ENCODE measurements around the gene BMPR1B. TPM values are rescaled to one million over a fixed set of nuclear protein-coding genes. Genes with fewer than 3 reads are reported as not detected.

The BMPR1B gene
- total RNA-seq, 2 experiments from 2014 or later, result not detected

GRCh38 chr4:94801016-94801415 is 43.3 kb downstream of the BMPR1B start:
- no peak for DNase-seq
- no peaks in the 10 kb centered on the region for H3K36me3 Mint-ChIP-seq (ENCODE audit: low read depth)
- intact Hi-C loops (cut with micrococcal nuclease), result no loop called here
- TF ChIP-seq CTCF (IDR thresholded peaks at IDR 0.05), result no peak
- no peak overlapping the region for H3K4me3 Mint-ChIP-seq
- CTCF ChIA-PET, result no interaction called here
- POLR2A ChIA-PET, result no interaction called here
- H3K4me1 Mint-ChIP-seq (ENCODE audit: low read depth), result no peaks in the 10 kb centered on the region
- no peaks in the 10 kb centered on the region for H3K27me3 Mint-ChIP-seq
- no peaks in the 10 kb centered on the region for H3K9me3 Mint-ChIP-seq
- no peak overlapping the region for H3K27ac Mint-ChIP-seq
- no peak for ATAC-seq

- Mint-ChIP-seq H3K9me3 (no peaks in the 10 kb centered on the region), H3K4me3 (no peak overlapping the region), H3K27ac (no peak overlapping the region), H3K36me3 (ENCODE audit: low read depth) (no peaks in the 10 kb centered on the region), H3K27me3 (no peaks in the 10 kb centered on the region), H3K4me1 (ENCODE audit: low read depth) (no peaks in the 10 kb centered on the region)
- no peak for TF ChIP-seq CTCF (IDR thresholded peaks at IDR 0.05)
- ChIA-PET CTCF (no interaction called here), POLR2A (no interaction called here)
- intact Hi-C loops (cut with micrococcal nuclease), result no loop called here
- no peak for DNase-seq
- ATAC-seq, result no peak
These were observed 44.3 kb downstream of the BMPR1B start for GRCh38 chr4:94802091-94802490.

GRCh38 chr4:94803181-94803580 is 45.4 kb downstream of the BMPR1B start:
- no peak for ATAC-seq
- Mint-ChIP-seq H3K9me3 (no peaks in the 10 kb centered on the region), H3K4me3 (no peak overlapping the region), H3K36me3 (ENCODE audit: low read depth) (no peaks in the 10 kb centered on the region), H3K27ac (no peak overlapping the region), H3K27me3 (no peaks in the 10 kb centered on the region), H3K4me1 (ENCODE audit: low read depth) (no peaks in the 10 kb centered on the region)
- CTCF ChIA-PET, result interaction anchor here (0.6 kb wide), 1 partner anchor 229 kb away, joined by 3 read pairs; no protein-coding TSS in a partner anchor
- no peak for DNase-seq
- no peak for TF ChIP-seq CTCF (IDR thresholded peaks at IDR 0.05)
- intact Hi-C loops (cut with micrococcal nuclease), result no loop called here
- POLR2A ChIA-PET, result no interaction called here

- Mint-ChIP-seq H3K9me3 (no peaks in the 10 kb centered on the region), H3K4me1 (ENCODE audit: low read depth) (no peaks in the 10 kb centered on the region), H3K4me3 (no peak overlapping the region), H3K36me3 (ENCODE audit: low read depth) (no peaks in the 10 kb centered on the region), H3K27me3 (no peaks in the 10 kb centered on the region), H3K27ac (no peak overlapping the region)
- intact Hi-C loops (cut with micrococcal nuclease), result no loop called here
- no peak for DNase-seq
- no peak for TF ChIP-seq CTCF (IDR thresholded peaks at IDR 0.05)
- no peak for ATAC-seq
- ChIA-PET CTCF (no interaction called here), POLR2A (no interaction called here)
These were observed 46.9 kb downstream of the BMPR1B start for GRCh38 chr4:94804650-94805049.

- Mint-ChIP-seq H3K4me1 (ENCODE audit: low read depth) (no peaks in the 10 kb centered on the region), H3K9me3 (no peaks in the 10 kb centered on the region), H3K36me3 (ENCODE audit: low read depth) (no peaks in the 10 kb centered on the region), H3K4me3 (no peak overlapping the region), H3K27me3 (no peaks in the 10 kb centered on the region), H3K27ac (no peak overlapping the region)
- TF ChIP-seq CTCF (IDR thresholded peaks at IDR 0.05), result no peak
- DNase-seq (no peak), ATAC-seq (no peak)
- CTCF ChIA-PET, result no interaction called here
- POLR2A ChIA-PET, result no interaction called here
- intact Hi-C loops (cut with micrococcal nuclease), result no loop called here
These were observed 48.6 kb downstream of the BMPR1B start for GRCh38 chr4:94806376-94806775.
